HG03565 (cell line): ENCODE measurements around the gene IL17A.
"Not testable (repeated sequence)": the region's sequence is repeated elsewhere in the genome, so short reads cannot be mapped to it uniquely, and the experiment has no call there.

Experiments used
- ATAC-seq: cut with Tn5 transposase; IDR thresholded peaks from one replicate; pipeline ENCODE4 v1.9.1; 2021; ENCODE audit warnings: mild to moderate bottlenecking, moderate library complexity; ENCODE audit not compliant: unreplicated experiment

IL17A gene

DNA sequence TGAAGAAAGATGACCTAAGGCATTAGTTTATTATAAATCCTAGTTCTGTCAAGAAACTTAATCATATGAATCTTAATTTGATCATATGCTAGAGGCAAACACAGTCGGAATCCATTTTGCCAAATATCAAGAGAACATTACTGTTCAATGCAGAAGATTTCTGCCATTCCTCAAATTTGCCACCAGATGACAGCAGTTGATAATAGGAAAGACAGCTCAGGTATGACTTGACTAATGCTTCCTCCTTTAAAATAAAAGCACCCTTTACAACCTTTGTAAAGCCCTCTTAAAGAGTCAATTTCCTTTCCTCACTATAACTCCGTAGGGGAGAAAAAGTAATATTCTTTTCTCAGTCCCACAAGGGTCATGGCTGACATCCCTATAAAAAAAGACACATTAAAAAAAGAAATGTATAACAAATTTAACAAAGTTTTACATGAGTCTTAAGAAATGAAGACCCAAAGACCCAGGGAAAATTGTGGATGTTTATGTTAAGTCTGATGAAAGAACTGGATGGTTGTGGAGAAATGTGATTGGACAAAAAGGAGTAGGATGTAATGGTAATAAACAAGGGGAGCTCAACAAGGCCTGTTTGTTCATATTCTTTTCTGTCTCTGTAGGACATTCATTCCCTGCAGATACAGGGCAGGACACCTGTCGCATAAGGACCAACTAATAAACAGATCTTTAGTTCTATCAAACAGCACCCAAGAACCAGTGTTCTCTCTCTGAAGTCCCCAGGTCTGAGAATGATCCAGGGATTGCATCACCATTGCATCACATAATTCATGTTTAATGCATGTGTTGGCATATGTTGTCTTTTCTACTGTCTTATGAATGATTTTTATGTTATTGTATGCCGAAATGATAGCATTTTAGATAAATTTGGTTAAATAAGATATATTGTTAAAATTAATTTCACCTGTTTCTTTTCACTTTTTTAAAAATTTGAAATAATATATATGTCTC lies 23.0 kb upstream of the IL17A start:
- ATAC-seq: peak; percentile 68

DNA sequence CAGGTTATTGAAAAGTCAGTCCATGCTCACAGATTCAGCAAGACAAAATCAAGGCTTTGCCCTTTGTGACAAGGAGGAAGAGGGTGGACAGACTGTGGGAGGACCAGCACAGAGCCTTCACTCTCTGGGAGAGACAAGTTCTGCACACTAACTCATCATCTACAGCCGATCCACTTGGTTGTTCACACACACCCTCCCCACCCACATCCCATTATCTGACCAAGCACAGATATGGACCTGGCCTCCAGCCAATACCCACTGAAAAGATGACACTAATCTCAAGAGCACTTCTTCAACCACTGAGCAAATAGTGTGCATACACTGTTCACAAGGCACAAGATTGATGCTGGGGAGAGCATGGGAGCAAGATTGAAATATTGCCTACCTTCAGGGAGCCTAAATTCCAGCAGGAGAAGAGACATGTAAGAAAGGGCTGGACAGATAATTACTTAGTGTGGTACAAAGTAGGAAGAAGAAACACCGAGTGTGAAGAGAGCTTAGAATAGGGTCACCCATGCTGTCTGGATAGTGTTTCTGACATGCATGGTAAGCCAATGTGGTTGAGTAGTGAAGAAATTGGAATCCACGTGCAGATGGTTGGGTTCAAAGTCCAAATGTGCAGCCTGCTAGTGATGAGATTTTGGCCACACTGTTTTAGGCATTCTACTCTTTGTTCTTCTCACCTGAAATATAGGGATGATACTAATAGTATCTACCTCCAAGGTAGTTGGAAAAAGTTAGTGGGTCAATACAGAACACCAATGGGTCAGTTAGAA lies 21.7 kb upstream of the IL17A start:
- no peak for ATAC-seq

GRCh38 chr6:52167267-52167666 lies 18.9 kb upstream of the IL17A start:
- ATAC-seq: no peak

- ATAC-seq: not testable (repeated sequence)
Measured at GRCh38 chr6:52168351-52168750, 17.8 kb upstream of the IL17A start.

GRCh38 chr6:52174118-52174517 lies 12.1 kb upstream of the IL17A start:
- ATAC-seq: no peak

DNA sequence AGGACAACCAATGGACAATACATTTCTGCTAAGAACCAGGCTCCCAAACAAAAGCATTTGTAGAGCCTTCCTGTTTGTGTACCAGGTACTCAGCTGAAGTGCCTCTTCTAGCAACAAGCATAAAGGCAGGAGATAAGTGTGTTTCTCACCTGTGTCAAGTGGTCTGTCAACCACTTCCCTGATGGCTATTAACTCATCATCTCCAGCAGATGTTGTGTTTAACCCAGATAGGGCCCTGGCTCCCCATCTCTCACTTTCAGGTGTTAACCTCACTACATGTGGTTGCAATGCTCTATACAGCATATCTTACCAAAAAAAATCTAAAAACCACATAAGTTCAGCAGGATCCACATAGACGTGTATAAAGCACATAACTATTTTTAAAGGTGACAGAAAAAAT lies 9.6 kb upstream of the IL17A start:
- ATAC-seq: peak; percentile 74

DNA sequence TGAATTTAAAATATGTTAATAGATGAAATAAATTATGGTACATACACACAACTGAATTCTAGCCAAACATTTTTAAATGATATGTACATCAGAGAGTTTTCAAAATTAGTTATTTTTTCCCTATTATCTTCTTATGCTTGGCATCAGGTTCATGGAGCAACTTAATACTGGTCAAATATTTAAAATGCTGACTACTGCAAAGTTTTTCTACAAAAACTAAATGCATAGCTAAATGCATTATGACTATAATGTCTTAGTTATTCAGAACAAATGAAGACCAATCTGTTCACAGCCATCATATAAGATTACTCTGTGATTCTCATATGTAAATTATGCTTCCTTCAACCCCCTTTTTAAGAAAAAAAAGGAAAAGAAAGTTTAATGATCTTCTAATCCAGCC lies 8.2 kb upstream of the IL17A start:
- no peak for ATAC-seq

DNA sequence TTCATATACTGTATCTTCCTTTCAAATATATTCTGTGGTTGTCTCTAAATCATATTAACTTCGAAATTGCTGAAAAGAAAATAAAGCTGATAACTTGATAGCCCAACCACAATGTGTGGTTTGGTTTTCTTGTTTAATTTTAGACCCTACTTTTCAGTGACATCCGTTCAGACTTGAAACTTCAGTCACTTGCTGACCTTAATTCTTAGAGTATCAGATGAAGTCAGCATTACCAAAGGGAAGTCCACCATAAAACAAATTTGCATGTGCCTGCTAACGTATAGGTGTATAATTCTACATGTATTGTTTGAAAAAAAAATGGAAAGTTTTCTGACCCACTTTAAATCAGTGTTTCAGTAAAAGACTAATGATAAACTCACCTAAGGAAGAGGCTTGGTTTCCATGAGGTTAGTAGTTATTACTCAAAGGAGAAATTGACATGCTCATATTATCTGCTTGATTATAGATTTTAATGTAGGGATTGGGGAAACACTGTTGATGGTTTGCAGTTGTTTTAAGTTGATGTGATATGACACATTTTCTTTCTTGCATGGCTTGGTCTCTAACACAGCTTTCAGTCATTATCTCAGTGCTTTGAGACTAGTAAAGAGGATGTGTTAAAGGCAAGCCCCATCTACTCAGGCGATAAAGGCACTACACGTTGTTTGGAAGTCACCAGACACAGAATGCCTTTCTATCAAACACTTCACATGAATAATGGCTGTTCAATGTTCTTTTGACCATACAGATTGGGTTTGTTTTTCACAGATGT lies 5.2 kb upstream of the IL17A start:
- peak; percentile 78 for ATAC-seq

- ATAC-seq: no peak
Measured at GRCh38 chr6:52183131-52183713, 3.0 kb upstream of the IL17A start.

DNA sequence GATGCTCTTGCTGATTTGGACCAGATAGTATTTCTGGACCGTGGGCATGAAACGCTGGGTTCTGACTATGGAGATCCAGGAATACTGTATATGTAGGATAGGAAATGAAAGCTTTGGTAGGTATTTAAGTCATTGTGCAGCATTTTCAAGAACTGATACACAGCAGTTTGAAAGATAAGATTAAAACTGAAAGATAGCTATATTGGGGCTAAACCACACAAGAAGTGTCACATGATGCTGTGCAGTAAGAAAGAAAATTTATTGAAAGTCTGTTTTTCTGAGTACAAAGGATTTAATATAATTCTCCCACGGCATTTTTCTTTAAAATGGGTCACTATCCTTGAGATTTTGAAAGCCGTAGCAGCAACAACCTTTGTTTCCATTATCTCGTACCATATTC lies 305 bp downstream of the IL17A start:
- ATAC-seq: peak; percentile 83

DNA sequence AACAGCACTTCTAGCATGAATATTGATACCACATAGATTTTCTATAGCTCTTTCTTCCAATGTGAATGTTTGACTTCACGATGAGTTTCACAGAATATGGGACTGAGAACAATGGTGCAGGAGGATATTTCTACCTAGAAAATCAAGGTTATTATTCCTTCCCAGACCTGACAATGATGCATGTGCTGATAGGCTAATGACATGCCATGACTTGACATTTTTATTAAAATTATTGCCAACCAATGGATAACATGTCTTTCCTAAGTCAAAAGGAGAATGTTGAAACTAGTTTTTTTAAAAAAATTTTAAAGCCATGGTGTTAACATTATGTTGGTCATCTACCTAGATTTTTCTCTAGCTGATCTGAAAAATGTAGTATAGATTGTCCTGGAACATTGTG lies 923 bp downstream of the IL17A start:
- ATAC-seq: no peak

DNA sequence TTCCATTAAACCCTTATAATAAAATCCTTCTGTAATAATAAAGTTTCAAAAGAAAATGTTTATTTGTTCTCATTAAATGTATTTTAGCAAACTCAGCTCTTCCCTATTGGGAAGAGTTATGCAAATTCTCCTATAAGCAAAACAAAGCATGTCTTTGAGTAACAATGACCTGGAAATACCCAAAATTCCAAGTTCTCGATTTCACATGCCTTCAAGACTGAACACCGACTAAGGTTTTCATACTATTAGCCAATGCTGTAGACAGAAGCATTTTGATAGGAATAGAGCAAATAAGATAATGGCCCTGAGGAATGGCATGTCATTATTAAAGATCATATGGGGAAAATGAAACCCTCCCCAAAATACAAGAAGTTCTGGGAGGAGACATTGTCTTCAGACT lies 3.8 kb downstream of the IL17A start:
- ATAC-seq: no peak

DNA sequence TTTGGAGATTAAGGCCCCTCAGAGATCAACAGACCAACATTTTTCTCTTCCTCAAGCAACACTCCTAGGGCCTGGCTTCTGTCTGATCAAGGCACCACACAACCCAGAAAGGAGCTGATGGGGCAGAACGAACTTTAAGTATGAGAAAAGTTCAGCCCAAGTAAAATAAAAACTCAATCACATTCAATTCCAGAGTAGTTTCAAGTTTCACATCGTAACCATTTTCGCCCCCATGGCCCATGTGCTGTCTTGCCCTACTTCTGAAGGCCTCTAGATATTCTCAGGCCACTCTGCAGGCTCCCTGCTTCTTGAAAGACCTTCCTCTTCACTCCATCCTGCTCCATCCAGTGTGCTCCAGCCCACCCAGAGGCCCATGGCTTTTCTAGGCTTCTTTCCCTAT lies 4.2 kb downstream of the IL17A start:
- no peak for ATAC-seq

GRCh38 chr6:52191824-52192223 lies 5.6 kb downstream of the IL17A start:
- no peak for ATAC-seq

DNA sequence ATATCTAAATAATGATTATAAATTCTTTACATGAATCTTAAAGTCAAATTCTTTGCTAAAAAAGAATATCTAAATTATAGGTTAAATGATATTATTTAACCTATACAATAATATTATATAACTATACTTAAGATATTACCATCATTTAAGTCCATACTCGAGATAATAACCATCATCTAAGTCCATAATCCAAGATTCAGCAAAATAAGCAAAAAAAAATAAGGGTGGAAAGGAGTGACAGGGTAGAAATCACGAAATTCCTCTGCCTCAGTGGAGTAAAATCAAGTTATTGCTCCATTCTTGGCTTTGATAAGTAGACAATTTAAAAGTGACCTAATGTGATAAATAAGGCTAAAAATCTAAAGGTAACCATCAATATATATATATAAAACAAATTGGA lies 9.7 kb downstream of the IL17A start:
- no peak for ATAC-seq

- ATAC-seq: not testable (repeated sequence)
Measured at GRCh38 chr6:52200088-52200487, 13.9 kb downstream of the IL17A start.

DNA sequence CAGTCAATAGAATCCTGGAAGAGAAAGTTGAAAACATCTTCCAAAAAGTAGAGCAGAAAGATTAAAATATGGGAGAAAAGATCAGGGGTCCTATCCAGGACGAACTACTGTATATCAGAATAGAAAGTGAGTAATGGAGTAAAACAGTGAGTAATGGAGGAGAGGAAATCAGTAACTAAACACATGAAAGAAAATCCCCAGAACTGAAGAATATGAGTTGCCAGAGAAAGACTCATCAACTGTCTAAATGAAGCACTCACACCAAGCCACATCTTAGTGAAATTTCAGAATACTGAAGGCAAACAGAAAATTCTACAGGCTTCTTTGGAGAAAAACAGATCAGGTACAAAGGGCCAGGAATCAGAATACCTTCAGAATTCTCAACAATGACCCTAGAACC lies 14.9 kb downstream of the IL17A start:
- ATAC-seq: no peak

DNA sequence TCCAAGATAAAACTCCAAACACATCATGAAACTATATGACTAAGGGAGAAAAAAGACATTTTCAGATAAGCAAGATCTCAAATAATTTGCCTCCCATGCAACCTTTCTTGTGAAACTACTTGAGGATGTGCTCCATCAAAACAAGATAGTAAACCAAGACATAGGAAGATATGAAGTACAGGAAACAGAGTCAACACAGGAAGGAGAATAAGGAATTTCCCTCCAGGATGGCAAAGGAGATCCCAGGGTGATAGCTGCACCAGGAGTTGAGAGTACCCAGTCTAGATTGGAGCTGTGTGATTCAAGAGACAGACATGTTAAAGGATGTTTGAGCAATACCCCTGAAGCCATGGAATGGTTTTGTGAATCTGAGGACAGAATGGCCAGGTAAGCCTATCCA lies 15.3 kb downstream of the IL17A start:
- ATAC-seq: no peak

GRCh38 chr6:52207066-52207465 lies 20.9 kb downstream of the IL17A start:
- no peak for ATAC-seq

DNA sequence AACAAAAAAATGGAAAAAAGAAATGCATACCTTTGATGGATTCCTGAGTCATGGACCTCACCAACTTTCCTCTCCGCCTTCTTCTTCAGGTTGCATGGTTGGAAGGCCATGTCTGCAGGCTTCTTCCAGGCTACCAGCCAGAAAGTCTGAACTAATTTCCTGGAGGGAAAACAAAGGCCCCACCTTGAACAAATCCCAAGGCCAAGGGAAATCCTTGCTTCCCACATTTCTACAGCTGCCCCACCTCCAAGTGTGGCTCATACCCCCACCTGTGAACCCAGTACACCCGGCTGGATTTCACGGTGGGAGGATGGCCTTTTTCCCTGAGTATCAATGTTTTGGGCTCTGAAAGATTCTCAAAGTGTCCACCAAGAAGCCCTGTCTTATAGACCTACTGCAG lies 22.4 kb downstream of the IL17A start:
- no peak for ATAC-seq

GRCh38 chr6:52209770-52210169 lies 23.6 kb downstream of the IL17A start:
- ATAC-seq: peak; percentile 29
